ENCODE results near the gene TLK2.

DNA sequence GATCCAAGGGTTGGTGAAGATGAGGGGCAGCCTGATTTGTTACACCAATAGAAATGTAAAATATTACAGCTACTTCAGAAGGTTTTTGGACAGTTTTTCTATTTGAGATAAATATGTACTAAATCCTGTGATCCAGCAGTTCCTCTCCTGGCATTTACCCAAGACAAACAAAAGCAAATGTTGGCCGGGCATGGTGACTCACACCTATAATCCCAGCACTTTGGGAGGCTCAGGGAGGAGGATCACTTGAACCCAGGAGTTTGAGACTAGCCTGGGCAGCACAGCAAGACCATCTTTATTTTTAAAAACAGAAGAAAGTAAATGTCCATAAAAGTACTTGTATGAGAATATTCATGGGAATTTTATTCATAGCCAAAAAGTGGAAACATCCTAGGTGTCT, 84.0 kb downstream of the TLK2 start:
- no peak for TF ChIP-seq POLR2A (IDR thresholded peaks at IDR 0.05)
- TF ChIP-seq CTCF (IDR thresholded peaks at IDR 0.05), result no peak
- no peak for TF ChIP-seq EP300 (IDR thresholded peaks at IDR 0.05)
- TF ChIP-seq POLR2AphosphoS5 (IDR thresholded peaks at IDR 0.05), result no peak

All from suprapubic skin (tissue), 4 donors.